AG09319 (cell line): ENCODE data around the gene SSR3.
"Not testable (repeated sequence)": the region's sequence is repeated elsewhere in the genome, so short reads cannot be mapped to it uniquely, and the experiment has no call there.

Source experiments
- DNase-seq: peaks from one replicate; pipeline ENCODE4 v3.0.0-alpha.2; 2010; ENCODE audit warnings: low read depth; ENCODE audit errors: extremely low read depth
- CTCF ChIP-seq: IDR thresholded peaks from 2 replicates; pipeline ENCODE4 v1.5.1; 2011; ENCODE audit warnings: low read depth, mild to moderate bottlenecking, inconsistent platforms, low read length, moderate library complexity

The SSR3 gene

GRCh38 chr3:156599089-156599874 lies 44.4 kb upstream of the SSR3 start:
- no peak for DNase-seq
- TF ChIP-seq CTCF: no peak

DNA sequence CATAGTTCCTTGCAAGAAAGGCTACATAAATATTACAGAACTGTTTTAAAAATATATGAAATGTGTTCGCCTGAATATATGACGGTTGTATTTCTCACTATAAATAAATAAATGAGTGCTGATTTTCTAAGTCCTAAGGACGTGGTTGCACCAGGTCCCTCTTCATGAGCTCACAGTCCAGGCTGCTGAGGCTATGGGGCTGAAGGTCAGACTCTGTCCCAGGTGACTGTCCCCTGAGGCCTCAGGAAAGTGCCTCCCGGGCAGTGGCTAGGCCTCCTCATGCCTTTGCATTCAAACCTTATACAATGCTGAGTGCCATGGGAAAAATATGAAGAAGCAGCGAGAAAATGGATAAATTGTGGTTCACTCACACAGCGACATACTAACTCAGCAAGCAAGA lies 43.5 kb upstream of the SSR3 start:
- no peak for TF ChIP-seq CTCF
- no peak for DNase-seq

- TF ChIP-seq CTCF: no peak
- DNase-seq: no peak
Observed at GRCh38 chr3:156594219-156594683, 39.3 kb upstream of the SSR3 start.

- no peak for DNase-seq
- no peak for TF ChIP-seq CTCF
Observed at GRCh38 chr3:156593814-156594213, 38.9 kb upstream of the SSR3 start.

DNA sequence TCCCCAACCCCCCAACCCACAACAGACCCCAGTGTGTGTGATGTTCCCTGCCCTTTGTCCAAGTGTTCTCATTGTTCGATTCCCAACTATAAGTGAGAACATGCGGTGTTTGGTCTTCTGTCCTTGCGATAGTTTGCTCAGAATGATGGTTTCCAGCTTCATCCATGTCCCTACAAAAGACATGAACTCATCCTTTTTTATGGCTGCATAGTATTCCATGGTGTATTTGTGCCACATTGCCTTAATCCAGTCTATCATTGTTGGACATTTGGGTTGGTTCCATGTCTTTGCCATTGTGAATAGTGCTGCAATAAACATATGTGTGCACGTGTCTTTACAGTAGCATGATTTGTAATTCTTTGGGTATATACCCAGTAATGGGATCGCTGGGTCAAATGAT lies 34.9 kb upstream of the SSR3 start:
- DNase-seq: not testable (repeated sequence)

DNA sequence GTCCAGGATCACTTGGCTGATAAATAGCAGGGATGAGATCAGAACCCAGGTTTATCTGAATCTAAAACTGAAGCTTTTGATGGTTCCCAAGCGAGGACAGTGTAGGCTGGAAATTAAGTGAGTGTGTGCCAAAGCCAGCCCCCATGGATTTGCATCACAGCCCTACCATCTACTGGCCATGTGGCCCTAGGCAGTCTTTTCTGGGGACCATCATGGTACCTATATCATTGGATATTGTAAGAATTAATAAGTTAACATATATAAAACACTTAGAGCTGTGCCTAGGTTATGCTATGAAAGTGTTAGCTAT lies 32.8 kb upstream of the SSR3 start:
- no peak for DNase-seq
- TF ChIP-seq CTCF: no peak

DNA sequence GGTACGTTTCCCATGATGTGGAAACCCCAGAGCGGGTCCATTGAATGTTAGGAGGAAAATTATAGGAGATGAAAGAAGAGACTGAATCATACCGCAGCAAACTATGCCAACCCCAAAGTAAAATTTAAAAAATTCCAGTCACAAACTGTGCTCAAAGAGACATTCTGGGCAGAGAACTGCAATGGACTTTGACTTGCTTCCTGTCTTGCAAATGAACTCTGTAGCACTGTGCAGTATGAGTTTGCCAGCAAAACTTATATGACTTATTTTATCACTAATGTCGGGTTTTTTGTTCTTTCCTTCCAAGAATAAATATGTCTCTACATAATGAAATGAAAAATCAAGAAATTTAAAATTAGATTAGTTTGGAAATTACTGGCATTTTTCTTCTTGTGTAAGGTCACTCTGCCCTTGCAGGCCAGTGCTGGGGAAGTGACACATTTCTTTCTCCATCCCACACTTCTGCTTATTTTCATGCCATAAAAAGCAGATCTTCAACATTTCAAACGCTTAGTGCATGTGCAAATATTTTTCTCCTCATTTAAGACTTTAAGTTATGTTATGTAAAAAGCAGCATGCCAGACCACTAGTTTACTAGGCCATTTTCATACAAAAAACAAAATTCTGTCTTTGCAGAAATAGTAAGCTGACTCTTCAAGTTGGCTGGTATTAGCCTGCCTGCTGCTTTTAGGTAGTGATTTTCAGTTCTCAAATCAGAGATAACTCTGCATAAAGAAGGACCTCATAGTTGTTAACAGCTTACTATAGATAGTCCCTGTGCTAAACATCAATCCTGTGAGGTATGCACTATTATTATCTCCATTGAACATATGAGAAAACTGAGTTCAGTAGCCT lies 32.2 kb upstream of the SSR3 start:
- DNase-seq: no peak
- no peak for TF ChIP-seq CTCF
